GM21825 (cell line): ENCODE measurements around the gene RASA2.

Experiments
- ATAC-seq: cut with Tn5 transposase; IDR thresholded peaks from one replicate; pipeline ENCODE4 v1.9.1; 2021; ENCODE audit warnings: mild to moderate bottlenecking, moderate library complexity; ENCODE audit not compliant: unreplicated experiment

Gene RASA2

GRCh38 chr3:141486746-141487520 lies at the start of gene RASA2:
RASA2 (plus strand) TSS chr3:141487027; CDS start chr3:141487084, 57 bp downstream.
- peak; percentile 66 for ATAC-seq

- ATAC-seq: no peak
Observed at GRCh38 chr3:141439589-141439988, 47.2 kb upstream of the RASA2 start.

GRCh38 chr3:141440942-141441341 lies 45.9 kb upstream of the RASA2 start:
- peak; percentile 10 for ATAC-seq

GRCh38 chr3:141441381-141442364 lies 45.2 kb upstream of the RASA2 start:
- ATAC-seq: peak; percentile 97

GRCh38 chr3:141442446-141442845 lies 44.4 kb upstream of the RASA2 start:
- ATAC-seq: no peak

GRCh38 chr3:141442914-141443313 lies 43.9 kb upstream of the RASA2 start:
- no peak for ATAC-seq

GRCh38 chr3:141444586-141445285 lies 42.1 kb upstream of the RASA2 start:
- ATAC-seq: no peak

GRCh38 chr3:141445990-141446389 lies 40.8 kb upstream of the RASA2 start:
- no peak for ATAC-seq

- no peak for ATAC-seq
Observed at GRCh38 chr3:141446737-141447136, 40.1 kb upstream of the RASA2 start.

GRCh38 chr3:141447383-141447782 lies 39.4 kb upstream of the RASA2 start:
- no peak for ATAC-seq

- no peak for ATAC-seq
Observed at GRCh38 chr3:141448606-141449220, 38.1 kb upstream of the RASA2 start.

GRCh38 chr3:141449424-141449823 lies 37.4 kb upstream of the RASA2 start:
- no peak for ATAC-seq

GRCh38 chr3:141450727-141451375 lies 36.0 kb upstream of the RASA2 start:
- ATAC-seq: no peak

GRCh38 chr3:141452045-141452444 lies 34.8 kb upstream of the RASA2 start:
- ATAC-seq: peak; percentile 80

- ATAC-seq: no peak
Observed at GRCh38 chr3:141452773-141453172, 34.1 kb upstream of the RASA2 start.

- ATAC-seq: no peak
Observed at GRCh38 chr3:141454054-141454453, 32.8 kb upstream of the RASA2 start.

- peak; percentile 45 for ATAC-seq
Observed at GRCh38 chr3:141454906-141455602, 31.8 kb upstream of the RASA2 start.

- ATAC-seq: no peak
Observed at GRCh38 chr3:141455603-141456300, 31.1 kb upstream of the RASA2 start.

- no peak for ATAC-seq
Observed at GRCh38 chr3:141456301-141456625, 30.6 kb upstream of the RASA2 start.
